HG03045 (cell line): ENCODE measurements around the gene GUCY2C.
"Not testable (repeated sequence)": the region's sequence is repeated elsewhere in the genome, so short reads cannot be mapped to it uniquely, and the experiment has no call there.

Experiments
- ATAC-seq: cut with Tn5 transposase; IDR thresholded peaks from one replicate; pipeline ENCODE4 v1.9.1; 2021; ENCODE audit warnings: mild to moderate bottlenecking, moderate library complexity; ENCODE audit not compliant: unreplicated experiment

GUCY2C gene

GRCh38 chr12:14682231-14682630 is 14.2 kb downstream of the GUCY2C start:
- not testable (repeated sequence) for ATAC-seq

DNA sequence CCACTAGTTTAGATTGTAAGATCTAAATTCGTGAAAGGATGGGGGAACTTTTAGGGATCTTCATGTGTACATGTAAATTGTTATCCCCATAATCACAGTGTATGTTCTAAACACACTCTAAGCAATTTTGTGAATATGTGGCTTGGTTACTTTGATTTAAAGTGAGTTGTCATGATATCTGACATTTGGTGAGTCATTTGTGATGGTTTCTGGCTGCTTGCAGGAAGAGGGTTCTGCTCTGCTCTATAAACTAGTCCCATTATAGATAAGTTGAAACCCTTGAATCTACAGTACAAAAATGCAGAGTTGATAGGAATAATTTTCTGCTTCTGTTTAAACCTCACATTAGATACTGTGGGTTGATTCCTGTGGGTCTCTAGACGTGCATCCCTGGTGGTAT is 14.8 kb downstream of the GUCY2C start:
- no peak for ATAC-seq

GRCh38 chr12:14681190-14681589 is 15.2 kb downstream of the GUCY2C start:
- ATAC-seq = no peak

DNA sequence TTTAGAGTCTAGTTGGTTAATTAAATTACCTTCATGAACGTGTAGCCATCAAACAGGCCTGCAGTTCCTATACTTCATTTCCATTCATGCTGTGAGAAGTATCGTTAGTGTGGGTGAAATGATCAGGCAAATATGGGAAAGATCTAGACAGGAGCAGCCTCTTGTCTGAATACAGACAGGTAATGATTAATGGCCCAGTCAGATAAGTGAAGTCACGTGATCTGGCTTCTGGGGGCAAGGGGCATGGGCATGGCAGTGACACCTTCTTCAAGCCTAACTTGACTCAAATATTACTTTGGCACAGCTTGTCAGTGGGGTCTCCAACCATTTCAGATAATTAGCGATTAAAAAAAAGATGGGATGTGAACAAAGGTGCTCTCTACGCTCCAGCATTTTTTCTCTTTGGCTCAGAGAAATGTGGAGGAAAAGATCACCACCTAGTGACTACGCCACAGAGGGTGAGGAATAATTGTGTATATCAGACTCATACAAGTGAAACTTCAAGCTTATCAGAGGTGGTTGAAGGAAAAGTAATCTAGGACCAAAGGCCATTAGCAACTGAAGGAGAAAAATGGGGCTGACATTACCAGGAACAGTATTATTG is 17.8 kb downstream of the GUCY2C start:
- ATAC-seq = no peak

DNA sequence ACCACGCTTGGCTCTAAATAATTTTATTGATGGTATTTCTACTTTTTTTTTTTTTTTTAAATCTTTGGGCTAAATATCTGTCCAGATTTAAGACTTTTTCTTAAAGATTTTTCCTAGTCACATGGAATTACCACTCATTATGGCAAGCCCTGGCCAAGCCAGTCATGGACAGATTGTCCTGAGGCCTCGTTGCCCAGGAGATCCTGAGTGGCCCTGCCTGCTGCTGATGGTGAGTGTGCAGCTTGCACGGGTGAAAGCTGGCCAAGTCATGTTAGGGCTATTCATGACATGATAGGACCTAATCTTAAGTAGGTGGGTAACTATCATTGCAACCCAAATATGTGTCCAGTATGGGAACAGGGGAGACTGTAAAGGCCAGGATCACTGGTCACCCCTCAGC is 27.8 kb downstream of the GUCY2C start:
- no peak for ATAC-seq

GRCh38 chr12:14665354-14666348 is 30.7 kb downstream of the GUCY2C start:
- no peak for ATAC-seq

- no peak for ATAC-seq
Measured at GRCh38 chr12:14664434-14665023, 31.9 kb downstream of the GUCY2C start.

GRCh38 chr12:14663002-14663401 is 33.4 kb downstream of the GUCY2C start:
- no peak for ATAC-seq

DNA sequence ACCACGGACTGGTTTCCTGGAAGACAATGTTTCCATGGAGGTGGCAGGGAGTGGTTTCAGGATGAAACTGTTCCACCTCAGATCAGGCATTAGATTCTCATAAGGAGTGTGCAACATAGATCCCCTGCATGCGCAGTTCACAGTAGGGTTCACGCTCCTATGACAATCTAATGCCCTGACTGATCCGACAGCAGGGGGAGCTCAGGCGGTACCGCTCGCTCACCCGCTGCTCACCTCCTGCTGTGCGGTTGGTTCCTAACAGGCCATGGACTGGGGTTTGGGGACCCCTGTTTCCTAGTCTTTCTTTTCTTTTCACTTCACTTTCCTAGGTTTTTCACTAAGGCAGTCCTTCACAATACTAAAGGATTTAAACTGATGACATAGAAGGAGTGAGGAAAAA is 39.6 kb downstream of the GUCY2C start:
- ATAC-seq = no peak

DNA sequence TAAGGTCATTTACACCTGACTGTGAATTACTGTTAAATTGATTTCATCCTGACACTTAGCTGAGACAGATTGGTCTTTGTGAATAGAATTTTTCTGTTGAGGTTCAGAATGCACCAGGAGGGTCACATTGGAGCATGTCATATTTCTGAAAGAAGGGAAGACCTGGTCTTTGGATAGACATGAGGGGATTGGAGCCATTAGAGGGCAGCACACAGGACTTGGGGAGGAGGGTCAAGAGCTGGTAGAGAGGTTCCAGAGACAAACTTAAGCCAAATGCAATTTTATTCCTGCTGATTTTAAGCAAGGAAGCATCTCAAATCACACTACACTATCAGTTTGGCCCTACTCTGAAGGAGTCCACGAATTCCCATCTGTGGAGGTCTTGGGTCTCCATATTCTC is 41.1 kb downstream of the GUCY2C start:
- no peak for ATAC-seq

GRCh38 chr12:14654842-14655241 is 41.6 kb downstream of the GUCY2C start:
- no peak for ATAC-seq

GRCh38 chr12:14654416-14654815 is 42.0 kb downstream of the GUCY2C start:
- no peak for ATAC-seq

- no peak for ATAC-seq
Measured at GRCh38 chr12:14652483-14652882, 43.9 kb downstream of the GUCY2C start.

DNA sequence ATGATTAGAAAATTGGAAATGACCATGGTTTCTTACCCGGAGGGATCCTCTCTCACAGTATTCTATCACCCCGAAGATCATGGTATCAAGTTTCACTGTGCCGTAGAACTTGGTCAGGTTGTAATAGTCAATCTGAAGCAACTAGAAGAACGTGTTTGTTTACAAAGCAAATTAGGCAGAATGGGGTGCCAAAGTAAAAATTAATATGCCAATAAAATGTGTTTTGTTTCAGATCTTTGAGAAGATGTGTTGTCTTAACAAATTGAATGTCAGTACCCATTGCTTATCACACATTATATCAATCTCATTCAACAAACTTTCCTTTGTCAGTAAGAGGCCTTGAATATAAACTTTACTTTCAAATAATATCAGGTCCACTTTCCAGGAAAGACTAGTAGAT is 45.0 kb downstream of the GUCY2C start:
- ATAC-seq = no peak

DNA sequence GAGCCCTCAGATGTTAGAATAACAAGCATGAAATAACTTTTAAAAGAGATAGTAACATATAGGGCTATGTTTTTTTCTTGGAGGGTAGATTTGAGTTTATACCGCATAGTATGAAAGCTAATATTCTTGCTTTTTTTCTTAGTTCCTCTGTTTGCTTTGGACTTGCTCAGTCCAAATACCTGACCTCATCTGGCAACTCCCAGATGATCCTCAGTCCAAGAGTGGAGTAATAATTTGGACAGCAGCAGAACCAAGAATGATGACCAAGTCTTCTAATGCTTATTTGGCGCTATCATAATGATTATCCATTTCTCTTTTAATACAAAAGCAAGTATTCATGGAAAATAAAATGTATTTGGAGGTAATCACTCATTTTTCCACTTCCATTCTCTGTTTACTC is 45.6 kb downstream of the GUCY2C start:
- ATAC-seq = no peak

DNA sequence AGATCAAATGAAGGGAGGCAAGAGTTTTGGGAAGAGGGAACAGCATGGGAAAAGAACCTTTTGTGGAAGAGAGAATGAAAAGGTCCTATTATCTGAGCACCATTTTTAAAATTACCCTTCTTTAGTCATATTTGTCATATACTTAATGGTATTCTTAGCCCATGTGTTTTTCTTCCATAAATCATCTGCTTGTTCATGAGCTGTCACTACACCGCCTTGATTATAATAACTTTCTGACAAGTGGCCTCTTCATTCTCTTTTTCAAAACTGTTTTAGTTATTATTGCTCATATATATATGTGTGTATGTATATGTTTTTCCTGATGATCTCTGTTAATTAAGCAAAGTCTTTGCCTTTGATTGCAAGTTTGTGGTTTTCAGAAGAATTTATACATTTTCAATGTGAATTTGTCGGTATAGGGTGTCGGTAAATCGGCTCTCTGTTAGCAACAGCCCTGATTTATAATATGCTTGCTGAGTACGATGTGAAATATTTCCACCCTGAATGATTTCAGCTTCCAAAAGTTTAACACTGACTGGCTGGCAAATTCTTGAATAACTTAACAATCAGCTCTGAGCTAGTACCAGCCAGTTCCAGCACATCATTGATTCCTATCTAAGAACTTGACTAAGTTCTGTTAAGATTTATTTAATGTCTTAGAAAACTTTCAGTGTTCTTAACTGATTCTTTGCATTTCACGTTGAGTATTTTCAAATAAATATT is 49.2 kb downstream of the GUCY2C start:
- ATAC-seq = no peak

DNA sequence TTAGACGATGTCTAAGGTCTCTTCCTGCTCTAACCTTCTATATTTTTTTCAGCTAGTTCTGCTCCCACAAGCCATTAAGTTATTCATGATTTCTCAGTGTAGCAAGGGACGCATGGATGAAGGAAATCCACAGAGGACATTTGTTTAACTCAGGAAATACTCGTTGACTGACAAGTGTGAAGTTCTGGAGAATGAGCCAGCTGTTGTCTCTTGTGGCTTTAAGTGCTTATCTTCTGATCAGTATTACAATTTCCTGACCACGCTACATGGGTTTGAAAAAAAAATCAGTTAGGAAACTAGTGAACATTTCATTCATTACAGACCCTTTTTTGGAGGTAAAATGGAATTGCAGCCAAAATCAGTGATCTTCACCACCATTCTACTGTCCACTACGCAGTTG is 53.1 kb downstream of the GUCY2C start:
- ATAC-seq = no peak

DNA sequence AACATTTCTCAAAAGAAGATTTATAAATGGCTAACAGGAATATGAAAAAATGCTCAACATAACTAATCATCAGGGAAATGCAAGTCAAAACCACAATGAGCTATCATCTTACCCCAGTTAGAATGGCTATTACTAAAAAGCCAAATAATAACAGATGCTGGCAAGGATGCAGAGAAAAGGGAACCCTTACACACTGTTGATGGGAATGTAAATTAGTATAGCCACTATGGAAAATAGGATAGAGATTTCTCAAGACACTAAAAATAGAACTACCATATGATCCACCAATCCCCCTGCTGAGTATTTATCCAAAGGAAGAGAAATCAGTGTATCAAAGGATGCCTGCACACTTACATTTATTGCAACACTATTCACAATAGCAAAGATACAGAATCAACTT is 58.3 kb downstream of the GUCY2C start:
- ATAC-seq = no peak

DNA sequence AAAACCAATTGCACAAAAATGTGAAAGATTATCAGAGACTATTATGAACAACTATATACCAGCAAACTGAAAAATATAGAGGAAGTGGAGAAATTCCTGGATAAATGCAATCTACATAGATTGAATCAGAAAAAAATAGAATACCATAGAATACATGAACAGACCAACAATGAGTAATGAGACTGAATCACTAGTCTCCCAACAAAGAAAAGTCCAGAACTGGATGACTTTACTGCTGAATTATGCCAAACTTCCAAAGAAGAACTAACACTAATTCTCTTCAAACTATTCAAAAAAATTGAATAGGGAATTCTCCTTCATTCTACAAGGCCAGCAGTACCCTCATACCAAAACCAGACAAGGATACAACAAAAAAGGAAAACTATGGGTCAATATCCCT is 60.6 kb downstream of the GUCY2C start:
- no peak for ATAC-seq

DNA sequence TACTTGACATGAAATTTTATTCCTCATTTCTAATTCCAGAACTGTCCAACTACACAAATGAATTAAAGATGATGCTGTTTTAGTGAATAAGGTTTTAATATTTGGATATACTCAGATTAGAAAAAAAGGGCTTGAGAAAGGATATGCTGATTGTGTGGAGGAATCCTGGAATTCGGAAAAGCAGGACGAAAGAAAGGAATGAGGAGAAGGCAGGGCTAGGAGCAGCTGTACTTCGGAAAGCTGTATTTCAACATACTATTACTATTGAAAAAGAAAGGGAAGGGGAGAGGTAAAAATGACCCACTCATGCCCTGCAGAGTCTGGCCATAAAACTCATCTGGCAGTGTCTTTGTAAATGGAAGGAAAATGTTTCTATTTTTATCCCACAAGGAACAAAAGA is 65.6 kb downstream of the GUCY2C start:
- no peak for ATAC-seq
